Astrocyte (in vitro differentiated cells and primary cell): ENCODE results near the gene PKD1. TPM values are rescaled to one million over a fixed set of nuclear protein-coding genes. Genes with fewer than 3 reads are reported as not detected.

Experiments used
- DNase-seq: peaks from one replicate; pipeline ENCODE4 v3.0.0-alpha.2; 2010; ENCODE audit warnings: low read depth
- FAIRE-seq: peaks from 2 replicates; lab custom pipeline; 2011; peaks lifted over from hg19 to GRCh38; lab: Jason Lieb, UNC
- H2AFZ ChIP-seq: 2 replicates; pipeline ENCODE4 v1.6.0; 2012; ENCODE audit warnings: low read depth, low read length, inconsistent platforms
- H3K27ac ChIP-seq: 2 replicates; pipeline ENCODE4 v1.5.1; 2011; ENCODE audit warnings: low read depth, low read length, inconsistent platforms
- H3K27me3 ChIP-seq: 2 replicates; pipeline ENCODE4 v1.6.0; 2011; ENCODE audit warnings: low read length, inconsistent platforms; ENCODE audit not compliant: insufficient read depth
- H3K36me3 ChIP-seq: 2 replicates; pipeline ENCODE4 v1.5.1; 2011; ENCODE audit warnings: low read length, inconsistent platforms; ENCODE audit not compliant: insufficient read depth
- H3K4me1 ChIP-seq: 2 replicates; pipeline ENCODE4 v1.5.1; 2011; ENCODE audit warnings: low read length, inconsistent platforms; ENCODE audit not compliant: insufficient read depth
- H3K4me2 ChIP-seq: 2 replicates; pipeline ENCODE4 v1.6.0; 2012; ENCODE audit warnings: low read length, inconsistent platforms
- H3K4me3 ChIP-seq: 2 replicates; pipeline ENCODE4 v1.5.1; 2011; ENCODE audit warnings: low read depth, mild to moderate bottlenecking, low read length, inconsistent platforms; ENCODE audit not compliant: insufficient read depth
- H3K79me2 ChIP-seq: 2 replicates; pipeline ENCODE4 v1.6.0; 2012; ENCODE audit warnings: mild to moderate bottlenecking, low read length, inconsistent platforms; ENCODE audit not compliant: insufficient read depth
- H3K9ac ChIP-seq: 2 replicates; pipeline ENCODE4 v1.6.0; 2012; ENCODE audit warnings: mild to moderate bottlenecking, low read length, inconsistent platforms
- H3K9me3 ChIP-seq: 2 replicates; pipeline ENCODE4 v1.5.1; 2012; ENCODE audit warnings: low read depth, mild to moderate bottlenecking, low read length, inconsistent platforms; ENCODE audit not compliant: insufficient read depth
- H4K20me1 ChIP-seq: 2 replicates; pipeline ENCODE4 v1.6.0; 2012; ENCODE audit warnings: low read length, inconsistent platforms; ENCODE audit not compliant: insufficient read depth
- H3K27ac Mint-ChIP-seq: one replicate; pipeline ENCODE4 v1.8.0; 2021; ENCODE audit warnings: mild to moderate bottlenecking, mixed read lengths; ENCODE audit not compliant: unreplicated experiment
- H3K27me3 Mint-ChIP-seq: one replicate; pipeline ENCODE4 v1.8.0; 2021; ENCODE audit warnings: low read depth, mixed read lengths; ENCODE audit not compliant: unreplicated experiment
- H3K36me3 Mint-ChIP-seq: one replicate; pipeline ENCODE4 v1.8.0; 2021; ENCODE audit warnings: low read depth, mixed read lengths; ENCODE audit not compliant: unreplicated experiment
- H3K4me1 Mint-ChIP-seq: one replicate; pipeline ENCODE4 v1.8.0; 2021; ENCODE audit warnings: low read depth, mixed read lengths; ENCODE audit not compliant: unreplicated experiment
- H3K4me3 Mint-ChIP-seq: one replicate; pipeline ENCODE4 v1.8.0; 2021; ENCODE audit warnings: mild to moderate bottlenecking, moderate library complexity, mixed read lengths; ENCODE audit not compliant: unreplicated experiment
- H3K9me3 Mint-ChIP-seq: one replicate; pipeline ENCODE4 v1.8.0; 2021; ENCODE audit warnings: mild to moderate bottlenecking, mixed read lengths; ENCODE audit not compliant: unreplicated experiment
- EZH2 ChIP-seq: IDR thresholded peaks from 2 replicates; pipeline ENCODE4 v1.6.1; 2012; ENCODE audit warnings: mild to moderate bottlenecking, low read length, inconsistent platforms; ENCODE audit not compliant: insufficient read depth
- total RNA-seq: library from RNA; stranded (reverse); gene quantifications from 2 replicates; pipeline ENCODE4 v1.2.1, GENCODE V29; 2021
- TF ChIP-seq, protein P1 (sequence below): IDR thresholded peaks from 2 replicates; pipeline ENCODE4 v1.5.1; 2011; ENCODE audit warnings: low read depth, mild to moderate bottlenecking, inconsistent platforms, low read length, moderate library complexity; ENCODE audit not compliant: insufficient read depth

Gene PKD1
- total RNA-seq, 1 donor from 2014 or later, result 112 TPM

- Histone ChIP-seq H2AFZ (no peak overlapping the region), H4K20me1 (no peaks in the 10 kb centered on the region), H3K36me3 (no peaks in the 10 kb centered on the region), H3K4me2 (no peak overlapping the region), H3K9ac (no peak overlapping the region), H3K27me3 (no peaks in the 10 kb centered on the region), H3K9me3 (no peaks in the 10 kb centered on the region), H3K4me3 (no peak overlapping the region), H3K4me1 (peaks cover 47% of the 10 kb centered on the region), H3K79me2 (peaks cover 5% of the 10 kb centered on the region), H3K27ac (no peak overlapping the region)
- peaks cover 4% of the 10 kb centered on the region for H3K4me1 Mint-ChIP-seq
- no peak overlapping the region for H3K4me3 Mint-ChIP-seq
- no peaks in the 10 kb centered on the region for H3K27me3 Mint-ChIP-seq
- TF ChIP-seq, protein P1, sequence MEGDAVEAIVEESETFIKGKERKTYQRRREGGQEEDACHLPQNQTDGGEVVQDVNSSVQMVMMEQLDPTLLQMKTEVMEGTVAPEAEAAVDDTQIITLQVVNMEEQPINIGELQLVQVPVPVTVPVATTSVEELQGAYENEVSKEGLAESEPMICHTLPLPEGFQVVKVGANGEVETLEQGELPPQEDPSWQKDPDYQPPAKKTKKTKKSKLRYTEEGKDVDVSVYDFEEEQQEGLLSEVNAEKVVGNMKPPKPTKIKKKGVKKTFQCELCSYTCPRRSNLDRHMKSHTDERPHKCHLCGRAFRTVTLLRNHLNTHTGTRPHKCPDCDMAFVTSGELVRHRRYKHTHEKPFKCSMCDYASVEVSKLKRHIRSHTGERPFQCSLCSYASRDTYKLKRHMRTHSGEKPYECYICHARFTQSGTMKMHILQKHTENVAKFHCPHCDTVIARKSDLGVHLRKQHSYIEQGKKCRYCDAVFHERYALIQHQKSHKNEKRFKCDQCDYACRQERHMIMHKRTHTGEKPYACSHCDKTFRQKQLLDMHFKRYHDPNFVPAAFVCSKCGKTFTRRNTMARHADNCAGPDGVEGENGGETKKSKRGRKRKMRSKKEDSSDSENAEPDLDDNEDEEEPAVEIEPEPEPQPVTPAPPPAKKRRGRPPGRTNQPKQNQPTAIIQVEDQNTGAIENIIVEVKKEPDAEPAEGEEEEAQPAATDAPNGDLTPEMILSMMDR, result no peak
- no peak for TF ChIP-seq EZH2
- FAIRE-seq, result no peak
- H3K9me3 Mint-ChIP-seq, result no peaks in the 10 kb centered on the region
- H3K27ac Mint-ChIP-seq, result no peak overlapping the region
- no peak for DNase-seq
- peaks cover 3% of the 10 kb centered on the region for H3K36me3 Mint-ChIP-seq
Observed at GRCh38 chr16:2042171-2042985, 93.3 kb downstream of the PKD1 start.

DNA sequence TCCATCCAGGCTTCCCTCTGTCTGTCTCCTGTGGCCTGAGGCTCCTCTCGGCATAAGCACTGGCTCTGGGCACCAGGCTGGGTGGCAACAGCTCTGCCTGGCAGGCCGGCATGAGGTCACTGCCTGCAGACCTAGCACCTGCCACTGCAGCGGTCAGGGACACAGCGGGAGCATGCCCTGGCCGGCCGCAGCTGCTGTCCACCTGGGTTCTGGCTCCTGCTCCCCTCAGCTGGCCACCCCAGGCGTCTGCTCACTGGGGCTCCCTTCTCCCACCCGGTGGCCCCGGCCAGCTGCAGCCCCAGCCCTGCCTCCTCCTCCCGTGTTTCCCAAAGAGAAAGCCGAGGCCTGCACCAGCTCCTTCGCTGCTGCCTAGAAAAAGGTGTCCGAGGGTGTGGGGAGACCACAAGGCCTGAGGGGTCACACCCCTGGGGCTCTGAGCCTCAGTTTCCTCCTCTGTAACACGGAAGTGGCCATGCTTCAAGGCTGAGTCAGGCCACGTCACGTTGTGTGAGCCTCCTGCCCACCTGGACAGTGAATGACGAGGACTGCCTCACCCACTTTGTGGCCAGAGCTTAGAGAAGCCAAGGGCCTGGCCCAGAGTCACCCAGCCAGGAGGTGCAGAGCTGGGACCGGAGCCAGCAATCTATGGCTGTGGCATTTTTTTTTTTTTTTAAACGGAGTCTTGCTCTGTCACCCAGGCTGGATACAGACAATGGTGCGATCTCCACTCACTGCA lies 94.7 kb downstream of the PKD1 start:
- Histone ChIP-seq H3K9ac (peak overlapping the region; percentile 14), H3K36me3 (no peaks in the 10 kb centered on the region), H3K79me2 (peaks cover 20% of the 10 kb centered on the region), H3K9me3 (no peaks in the 10 kb centered on the region), H3K4me3 (no peak overlapping the region), H2AFZ (no peak overlapping the region), H3K27ac (peak overlapping the region; percentile 47), H3K4me2 (peak overlapping the region; percentile 31), H3K4me1 (peaks cover 48% of the 10 kb centered on the region), H3K27me3 (no peaks in the 10 kb centered on the region), H4K20me1 (peaks cover 3% of the 10 kb centered on the region)
- DNase-seq (peak; percentile 61), FAIRE-seq (no peak)
- H3K4me1 Mint-ChIP-seq, result peaks cover 2% of the 10 kb centered on the region
- no peak for TF ChIP-seq EZH2
- TF ChIP-seq, protein P1, result no peak
- no peaks in the 10 kb centered on the region for H3K36me3 Mint-ChIP-seq
- H3K9me3 Mint-ChIP-seq, result no peaks in the 10 kb centered on the region
- H3K27ac Mint-ChIP-seq, result no peak overlapping the region
- H3K4me3 Mint-ChIP-seq, result no peak overlapping the region
- H3K27me3 Mint-ChIP-seq, result no peaks in the 10 kb centered on the region
